Upper lobe of left lung (tissue), 4 donors: ENCODE data around the gene PARVB.

Experiments used
- EP300 ChIP-seq, 4 donors: sonication (generic); formaldehyde crosslinking; IDR thresholded peaks; one replicate each; pipeline ENCODE4 v1.5.1; 2017; ENCODE audit warnings: antibody characterized with exemption in 4 of 4, control low read depth in 2 of 4
- POLR2A ChIP-seq, 4 donors: fragments of 450-650 bp; IDR thresholded peaks; one replicate each; pipeline ENCODE4 v1.5.1; 2016 to 2017; ENCODE audit warnings: antibody characterized with exemption in 4 of 4, mild to moderate bottlenecking in 2 of 4
- TF ChIP-seq, protein P1 (sequence below), 6 experiments: fragments of 450-650 bp in 4 of 6; fragments of 200-600 bp in 2 of 6; sonication (generic) in 2 of 6; IDR thresholded peaks; one replicate each; pipeline ENCODE4 v1.5.1; 2016 to 2019; ENCODE audit warnings: antibody characterized with exemption in 6 of 6

GRCh38 chr22:43980579-43980978, 43.5 kb upstream of the PARVB start:
- TF ChIP-seq POLR2A (IDR thresholded peaks at IDR 0.05) (no peak), EP300 (IDR thresholded peaks at IDR 0.05) (no peak)
- TF ChIP-seq, protein P1, sequence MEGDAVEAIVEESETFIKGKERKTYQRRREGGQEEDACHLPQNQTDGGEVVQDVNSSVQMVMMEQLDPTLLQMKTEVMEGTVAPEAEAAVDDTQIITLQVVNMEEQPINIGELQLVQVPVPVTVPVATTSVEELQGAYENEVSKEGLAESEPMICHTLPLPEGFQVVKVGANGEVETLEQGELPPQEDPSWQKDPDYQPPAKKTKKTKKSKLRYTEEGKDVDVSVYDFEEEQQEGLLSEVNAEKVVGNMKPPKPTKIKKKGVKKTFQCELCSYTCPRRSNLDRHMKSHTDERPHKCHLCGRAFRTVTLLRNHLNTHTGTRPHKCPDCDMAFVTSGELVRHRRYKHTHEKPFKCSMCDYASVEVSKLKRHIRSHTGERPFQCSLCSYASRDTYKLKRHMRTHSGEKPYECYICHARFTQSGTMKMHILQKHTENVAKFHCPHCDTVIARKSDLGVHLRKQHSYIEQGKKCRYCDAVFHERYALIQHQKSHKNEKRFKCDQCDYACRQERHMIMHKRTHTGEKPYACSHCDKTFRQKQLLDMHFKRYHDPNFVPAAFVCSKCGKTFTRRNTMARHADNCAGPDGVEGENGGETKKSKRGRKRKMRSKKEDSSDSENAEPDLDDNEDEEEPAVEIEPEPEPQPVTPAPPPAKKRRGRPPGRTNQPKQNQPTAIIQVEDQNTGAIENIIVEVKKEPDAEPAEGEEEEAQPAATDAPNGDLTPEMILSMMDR (IDR thresholded peaks at IDR 0.05) = no peak
